PC-3 (cell line): ENCODE results near the gene FTL. TPM values are rescaled to one million over a fixed set of nuclear protein-coding genes. Genes with fewer than 3 reads are reported as not detected.

Source experiments
- ATAC-seq: fragments of 200-7000 bp; cut with Tn5 transposase; 2 replicates; pipeline ENCODE4 v1.9.1; 2020; ENCODE audit warnings: mild to moderate bottlenecking, moderate library complexity
- BruUV-seq: library from RNA; stranded (reverse); fragments of 400-500 nt; replicated peaks from 2 replicates; lab custom pipeline; 2021; lab: Mats Ljungman, UMichigan
- CTCF ChIA-PET: fragments of 300-600 bp; sonication (Branson Sonifier 250); formaldehyde crosslinking; loops from one replicate; lab custom pipeline; 2022; ENCODE audit warnings: antibody characterized with exemption; lab: Charles Lee
- POLR2A ChIA-PET: fragments of 300-600 bp; sonication (Branson Sonifier 250); formaldehyde crosslinking; loops from one replicate; lab custom pipeline; 2022; ENCODE audit warnings: antibody characterized with exemption; ENCODE audit not compliant: unreplicated experiment; lab: Charles Lee
- DNase-seq: peaks from one replicate; pipeline ENCODE4 v3.0.0-alpha.2; 2015
- H2AFZ ChIP-seq: fragments of 300-600 bp; sonication (generic); 2 replicates; pipeline ENCODE4 v1.6.0; 2016; ENCODE audit warnings: antibody characterized with exemption, low read length
- H3F3A ChIP-seq: fragments of 300-600 bp; sonication (generic); one replicate; pipeline ENCODE4 v1.6.0; 2017; ENCODE audit warnings: antibody characterized with exemption, low read length, control low read depth, mild to moderate bottlenecking; ENCODE audit not compliant: unreplicated experiment
- H3K27ac ChIP-seq: fragments of 300-600 bp; sonication (generic); 2 replicates; pipeline ENCODE4 v1.5.1; 2016; ENCODE audit warnings: mild to moderate bottlenecking, low read length
- H3K27me3 ChIP-seq: fragments of 300-600 bp; sonication (generic); 2 replicates; pipeline ENCODE4 v1.6.1; 2016; ENCODE audit warnings: low read length, mixed read lengths
- H3K36me3 ChIP-seq: fragments of 300-600 bp; sonication (generic); 2 replicates; pipeline ENCODE4 v1.6.1; 2016; ENCODE audit warnings: low read depth, mixed run types, low read length, mixed read lengths
- H3K4me1 ChIP-seq: fragments of 300-600 bp; sonication (generic); 2 replicates; pipeline ENCODE4 v1.5.1; 2016; ENCODE audit warnings: low read length; ENCODE audit not compliant: insufficient read depth
- H3K4me2 ChIP-seq: fragments of 300-600 bp; sonication (generic); 2 replicates; pipeline ENCODE4 v1.6.0; 2016; ENCODE audit warnings: low read length
- H3K4me3 ChIP-seq: fragments of 300-600 bp; sonication (generic); 2 replicates; pipeline ENCODE4 v1.5.1; 2016; ENCODE audit warnings: mild to moderate bottlenecking, low read length, mixed read lengths
- H3K79me2 ChIP-seq: fragments of 300-600 bp; sonication (generic); 2 replicates; pipeline ENCODE4 v1.6.1; 2017; ENCODE audit warnings: low read length, mixed read lengths
- H3K9ac ChIP-seq: fragments of 300-600 bp; sonication (generic); 2 replicates; pipeline ENCODE4 v1.6.0; 2016; ENCODE audit warnings: mild to moderate bottlenecking, low read length
- H3K9me2 ChIP-seq: fragments of 300-600 bp; sonication (generic); replicated peaks from 2 replicates; pipeline ENCODE4 v1.6.1; 2016; ENCODE audit warnings: mixed run types, low read length, mixed read lengths
- H3K9me3 ChIP-seq: fragments of 300-600 bp; sonication (generic); 2 replicates; pipeline ENCODE4 v1.6.1; 2016; ENCODE audit warnings: low read length, mixed read lengths
- H4K20me1 ChIP-seq: fragments of 300-600 bp; sonication (generic); 2 replicates; pipeline ENCODE4 v1.6.1; 2016; ENCODE audit warnings: low read length, mixed read lengths
- CTCF ChIP-seq: fragments of 300-600 bp; sonication (generic); conservative IDR thresholded peaks from 2 replicates; pipeline ENCODE4 v1.5.1; 2017; ENCODE audit warnings: antibody characterized with exemption, low read depth, mild to moderate bottlenecking, low read length
- EZH2 ChIP-seq: fragments of 300-600 bp; sonication (generic); IDR thresholded peaks from one replicate; pipeline ENCODE4 v1.6.1; 2017; ENCODE audit warnings: antibody characterized with exemption, mild to moderate bottlenecking, low read length; ENCODE audit not compliant: unreplicated experiment
- EZH2phosphoT487 ChIP-seq: fragments of 300-600 bp; sonication (generic); IDR thresholded peaks from 2 replicates; pipeline ENCODE4 v1.6.1; 2018; ENCODE audit warnings: mild to moderate bottlenecking, antibody characterized with exemption, low read length, borderline replicate concordance
- intact Hi-C: fragments of 100-400 bp; cut with micrococcal nuclease; formaldehyde crosslinking; loops from 2 replicates; pipeline ENCODE4 v1.9.0; 2023
- total RNA-seq: library from RNA; depleted of rRNA; stranded (reverse); fragments of >200 nt; gene quantifications from 2 replicates; pipeline ENCODE4 v1.2.3, GENCODE V29; 2014

Gene FTL
- total RNA-seq, 1 experiment from 2014 or later: 1,109 TPM

GRCh38 chr19:48962849-48963165 is 2.3 kb upstream of the FTL start:
- DNase-seq (no peak), ATAC-seq (no peak)
- no peak overlapping the region for H3K4me2 ChIP-seq

GRCh38 chr19:48963371-48964204 is 1.5 kb upstream of the FTL start:
- H3K4me1 ChIP-seq: peaks cover 31% of the 10 kb centered on the region
- POLR2A ChIA-PET: interaction anchor here (0.7 kb wide), 1 partner anchor 90 kb away, joined by 3 read pairs; no protein-coding TSS in a partner anchor

More at GRCh38 chr19:48962849-48963165, 2.3 kb upstream of the FTL start:
- intact Hi-C loops: no loop called here
- peaks cover 7% of the 10 kb centered on the region; the same call in 1 of the 2 replicates for H3K36me3 ChIP-seq
- POLR2A ChIA-PET: no interaction called here
- H3K4me1 ChIP-seq: peaks cover 31% of the 10 kb centered on the region
- CTCF ChIA-PET: no interaction called here
- no TSS peak for BruUV-seq
- H2AFZ ChIP-seq: no peak overlapping the region
- TF ChIP-seq CTCF (no peak), EZH2phosphoT487 (no peak)
- no peak overlapping the region for H3K27ac ChIP-seq
- H3K9ac ChIP-seq: no peak overlapping the region
- peaks cover 5% of the 10 kb centered on the region for H3F3A ChIP-seq
- H3K4me3 ChIP-seq: no peak overlapping the region
- no peaks in the 10 kb centered on the region for H3K27me3 ChIP-seq
- no peaks in the 10 kb centered on the region for H3K9me3 ChIP-seq
- H4K20me1 ChIP-seq: 0 out of 2 replicates have a peak, but pooled peaks cover 5% of the 10 kb centered on the region
- H3K9me2 ChIP-seq: no peaks in the 10 kb centered on the region
- H3K79me2 ChIP-seq: peaks cover 14% of the 10 kb centered on the region

More at GRCh38 chr19:48963371-48964204, 1.5 kb upstream of the FTL start:
- H2AFZ ChIP-seq: peak overlapping the region; percentile 3; the same call in 1 of the 2 replicates
- peaks cover 5% of the 10 kb centered on the region for H3F3A ChIP-seq
- H3K4me2 ChIP-seq: peak overlapping the region; percentile 40
- peak overlapping the region; percentile 80 for H3K27ac ChIP-seq
- peaks cover 14% of the 10 kb centered on the region for H3K79me2 ChIP-seq
- H3K36me3 ChIP-seq: peaks cover 7% of the 10 kb centered on the region; the same call in 1 of the 2 replicates
- H3K27me3 ChIP-seq: no peaks in the 10 kb centered on the region
- no peak for TF ChIP-seq EZH2phosphoT487
- TF ChIP-seq EZH2: no peak
- TF ChIP-seq CTCF: no peak
- no TSS peak for BruUV-seq
- DNase-seq: peak; percentile 43
- no peaks in the 10 kb centered on the region for H3K9me2 ChIP-seq
- H3K4me3 ChIP-seq: no peak overlapping the region; the same call in 1 of the 2 replicates
- H3K9ac ChIP-seq: peak overlapping the region; percentile 32
- CTCF ChIA-PET: no interaction called here
- no peak for ATAC-seq
- no peaks in the 10 kb centered on the region for H3K9me3 ChIP-seq
- 0 out of 2 replicates have a peak, but pooled peaks cover 5% of the 10 kb centered on the region for H4K20me1 ChIP-seq
- intact Hi-C loops: no loop called here
